ENCODE results near the gene ELMOD2. TPM values are rescaled to one million over a fixed set of nuclear protein-coding genes. Genes with fewer than 3 reads are reported as not detected.
"Not testable (repeated sequence)": the region's sequence is repeated elsewhere in the genome, so short reads cannot be mapped to it uniquely, and the experiment has no call there.

The ELMOD2 gene
- total RNA-seq, 1 donor from 2014 or later: 22.8 TPM

DNA sequence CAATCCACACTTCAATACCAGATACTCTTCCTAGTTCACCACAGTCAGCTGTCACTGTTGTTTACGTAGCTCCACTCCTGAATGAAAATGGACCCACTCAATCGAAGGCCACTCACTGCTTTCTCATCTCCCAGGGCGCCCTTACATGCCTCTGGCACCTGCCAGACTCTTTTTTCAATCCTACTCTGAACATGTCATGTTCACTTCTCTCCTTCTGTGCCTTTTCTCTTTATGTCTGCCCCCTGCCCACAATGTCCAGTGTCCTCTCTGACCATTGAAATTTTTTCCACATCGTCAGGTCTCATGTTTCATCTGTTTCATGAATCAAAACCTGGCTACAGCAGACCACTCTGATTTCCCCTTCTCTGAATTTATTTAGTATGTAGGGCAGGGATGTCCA lies 24.6 kb upstream of the ELMOD2 start:
- DNase-seq: no peak
- intact Hi-C loops (cut with DNase I): no loop called here
- no peaks in the 10 kb centered on the region for H3K36me3 ChIP-seq
- H3K27ac ChIP-seq: no peak overlapping the region
- H3K27me3 ChIP-seq (ENCODE audit: low read depth): peaks cover 55% of the 10 kb centered on the region
- no peak for ATAC-seq
- no peak overlapping the region for H3K4me3 ChIP-seq
- no peaks in the 10 kb centered on the region for H3K9me3 ChIP-seq
- no peak for TF ChIP-seq CTCF (IDR thresholded peaks at IDR 0.05)
- peaks cover 3% of the 10 kb centered on the region for H3K4me1 ChIP-seq

- TF ChIP-seq CTCF (IDR thresholded peaks at IDR 0.05): no peak
- DNase-seq (no peak), ATAC-seq (no peak)
- no peaks in the 10 kb centered on the region for H3K4me1 ChIP-seq
- no peaks in the 10 kb centered on the region for H3K9me3 ChIP-seq
- H3K36me3 ChIP-seq: no peaks in the 10 kb centered on the region
- H3K4me3 ChIP-seq: no peak overlapping the region
- H3K27me3 ChIP-seq (ENCODE audit: low read depth): peaks cover 25% of the 10 kb centered on the region
- intact Hi-C loops (cut with DNase I): no loop called here
- no peak overlapping the region for H3K27ac ChIP-seq
These were observed 19.7 kb upstream of the ELMOD2 start for GRCh38 chr4:140504261-140504660.

- H3K9me3 ChIP-seq; H3K36me3 ChIP-seq; H3K27me3 ChIP-seq (ENCODE audit: low read depth); H3K4me1 ChIP-seq; DNase-seq; H3K27ac ChIP-seq; H3K4me3 ChIP-seq; ATAC-seq; intact Hi-C loops (cut with DNase I): not testable (repeated sequence)
These were observed 10.2 kb upstream of the ELMOD2 start for GRCh38 chr4:140513765-140514164.

GRCh38 chr4:140515423-140515822 lies 8.5 kb upstream of the ELMOD2 start:
- TF ChIP-seq CTCF (IDR thresholded peaks at IDR 0.05): no peak
- intact Hi-C loops (cut with DNase I): no loop called here
- no peaks in the 10 kb centered on the region for H3K9me3 ChIP-seq
- no peak overlapping the region for H3K27ac ChIP-seq
- no peak overlapping the region for H3K4me3 ChIP-seq
- no peaks in the 10 kb centered on the region for H3K27me3 ChIP-seq (ENCODE audit: low read depth)
- H3K4me1 ChIP-seq: no peaks in the 10 kb centered on the region
- DNase-seq: no peak
- ATAC-seq: no peak
- no peaks in the 10 kb centered on the region for H3K36me3 ChIP-seq

DNA sequence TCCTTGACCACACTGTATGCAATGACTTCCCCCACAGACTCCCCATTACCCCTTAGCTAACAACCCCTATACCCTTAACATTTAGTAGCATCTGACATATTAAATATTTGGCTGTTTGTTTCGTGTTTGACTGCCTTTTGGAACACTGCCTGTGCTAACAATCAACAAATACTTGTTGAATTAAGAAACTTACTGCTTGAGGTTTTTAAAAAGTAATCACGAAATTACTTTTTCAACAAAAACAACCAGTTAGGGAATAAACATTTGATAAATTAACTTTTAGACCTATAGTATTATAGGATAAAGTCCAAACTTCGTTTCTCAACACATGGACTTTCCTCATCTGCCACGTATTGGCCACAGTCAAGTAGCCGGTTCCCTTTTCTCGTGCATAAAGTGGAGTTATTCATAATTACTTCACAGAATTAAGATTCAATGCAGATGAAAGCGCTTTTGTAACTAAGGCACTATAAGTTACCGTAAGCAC lies 555 bp upstream of the ELMOD2 start:
- H3K27ac ChIP-seq: peak overlapping the region; percentile 86

DNA sequence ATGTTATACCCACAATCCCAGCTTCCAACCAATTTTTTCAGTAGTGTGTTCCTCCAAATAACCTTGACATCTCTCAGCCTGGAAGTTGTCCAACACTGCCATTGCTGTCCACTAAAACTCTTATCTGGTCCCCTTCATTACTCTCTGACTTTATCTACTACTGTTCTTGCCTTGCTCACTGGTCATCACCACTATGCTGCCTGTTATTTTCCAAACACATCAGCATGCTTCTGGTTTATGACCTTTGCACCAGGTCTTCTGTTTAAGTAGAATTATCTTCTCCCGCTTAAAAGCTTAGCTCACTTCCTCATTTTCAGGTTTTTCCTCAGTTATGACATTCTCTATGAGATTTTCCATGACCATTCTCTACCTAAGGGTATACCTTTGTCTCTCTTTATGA lies 5.5 kb downstream of the ELMOD2 start:
- intact Hi-C loops (cut with DNase I): no loop called here
- H3K4me3 ChIP-seq: no peak overlapping the region
- no peaks in the 10 kb centered on the region for H3K27me3 ChIP-seq (ENCODE audit: low read depth)
- TF ChIP-seq CTCF (IDR thresholded peaks at IDR 0.05): no peak
- DNase-seq: no peak
- H3K4me1 ChIP-seq: peaks cover 9% of the 10 kb centered on the region
- peaks cover 7% of the 10 kb centered on the region for H3K36me3 ChIP-seq
- H3K9me3 ChIP-seq: no peaks in the 10 kb centered on the region
- ATAC-seq: no peak
- no peak overlapping the region for H3K27ac ChIP-seq

More for the DNA sequence above, 555 bp upstream of the ELMOD2 start:
- peak; percentile 5 to 20 for ATAC-seq
- Histone ChIP-seq H3K27me3 (ENCODE audit: low read depth) (no peaks in the 10 kb centered on the region), H3K4me1 (peaks cover 9% of the 10 kb centered on the region), H3K4me3 (peak overlapping the region; percentile 84), H3K9me3 (no peaks in the 10 kb centered on the region), H3K36me3 (no peaks in the 10 kb centered on the region)
- no peak for DNase-seq
- intact Hi-C loops (cut with DNase I): no loop called here
- no peak for TF ChIP-seq CTCF (IDR thresholded peaks at IDR 0.05)

All from lower lobe of right lung (tissue), 2 donors.